PC-3 (cell line): ENCODE results near the gene ZNF562.

ENCODE experiments used
- EZH2 ChIP-seq: fragments of 300-600 bp; sonication (generic); IDR thresholded peaks from one replicate; pipeline ENCODE4 v1.6.1; 2017; ENCODE audit warnings: antibody characterized with exemption, mild to moderate bottlenecking, low read length; ENCODE audit not compliant: unreplicated experiment
- TF ChIP-seq, protein P1 (sequence below): fragments of 300-600 bp; sonication (generic); conservative IDR thresholded peaks from 2 replicates; pipeline ENCODE4 v1.5.1; 2017; ENCODE audit warnings: antibody characterized with exemption, low read depth, mild to moderate bottlenecking, low read length

DNA sequence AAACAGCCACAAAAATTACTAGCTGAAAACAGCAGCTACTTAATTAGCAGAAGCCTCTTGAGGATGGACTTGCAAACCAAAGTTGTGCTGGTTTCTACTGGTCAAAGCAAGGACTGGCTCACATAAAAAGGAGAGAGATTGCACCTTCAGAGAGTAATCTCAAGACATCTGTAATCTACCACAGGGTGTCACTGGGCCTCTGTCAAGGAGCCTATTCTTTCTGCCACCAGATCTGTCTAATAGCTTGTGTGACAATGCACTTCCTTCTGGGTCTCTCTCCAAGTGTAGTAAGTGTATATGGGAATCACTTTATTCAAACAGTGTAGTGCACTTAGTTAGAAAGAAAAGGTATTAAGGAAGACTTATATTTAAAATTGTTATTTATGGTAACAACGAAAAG is 29.4 kb downstream of the ZNF562 start:
- TF ChIP-seq, protein P1, sequence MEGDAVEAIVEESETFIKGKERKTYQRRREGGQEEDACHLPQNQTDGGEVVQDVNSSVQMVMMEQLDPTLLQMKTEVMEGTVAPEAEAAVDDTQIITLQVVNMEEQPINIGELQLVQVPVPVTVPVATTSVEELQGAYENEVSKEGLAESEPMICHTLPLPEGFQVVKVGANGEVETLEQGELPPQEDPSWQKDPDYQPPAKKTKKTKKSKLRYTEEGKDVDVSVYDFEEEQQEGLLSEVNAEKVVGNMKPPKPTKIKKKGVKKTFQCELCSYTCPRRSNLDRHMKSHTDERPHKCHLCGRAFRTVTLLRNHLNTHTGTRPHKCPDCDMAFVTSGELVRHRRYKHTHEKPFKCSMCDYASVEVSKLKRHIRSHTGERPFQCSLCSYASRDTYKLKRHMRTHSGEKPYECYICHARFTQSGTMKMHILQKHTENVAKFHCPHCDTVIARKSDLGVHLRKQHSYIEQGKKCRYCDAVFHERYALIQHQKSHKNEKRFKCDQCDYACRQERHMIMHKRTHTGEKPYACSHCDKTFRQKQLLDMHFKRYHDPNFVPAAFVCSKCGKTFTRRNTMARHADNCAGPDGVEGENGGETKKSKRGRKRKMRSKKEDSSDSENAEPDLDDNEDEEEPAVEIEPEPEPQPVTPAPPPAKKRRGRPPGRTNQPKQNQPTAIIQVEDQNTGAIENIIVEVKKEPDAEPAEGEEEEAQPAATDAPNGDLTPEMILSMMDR, result no peak; the same call in 1 of the 2 replicates
- TF ChIP-seq EZH2, result no peak
